ACC112 (cell line): ENCODE measurements around the gene FCN3.

ENCODE experiments used
- H2AFZ ChIP-seq: fragments of 200-600 bp; sonication (generic); one replicate; pipeline ENCODE4 v1.6.0; 2017; ENCODE audit warnings: antibody characterized with exemption, low read length; ENCODE audit not compliant: unreplicated experiment
- H3K27ac ChIP-seq: fragments of 200-600 bp; sonication (generic); 2 replicates; pipeline ENCODE4 v1.5.1; 2014; ENCODE audit warnings: low read depth, mild to moderate bottlenecking, antibody characterized with exemption, low read length, moderate library complexity
- H3K27me3 ChIP-seq: fragments of 200-600 bp; sonication (generic); 2 replicates; pipeline ENCODE4 v1.6.1; 2014; ENCODE audit warnings: mild to moderate bottlenecking, antibody characterized with exemption, low read length, moderate library complexity, mixed read lengths; ENCODE audit not compliant: insufficient read depth
- H3K36me3 ChIP-seq: fragments of 200-600 bp; sonication (generic); 2 replicates; pipeline ENCODE4 v1.6.1; 2016; ENCODE audit warnings: mild to moderate bottlenecking, antibody characterized with exemption, low read length, moderate library complexity, mixed read lengths; ENCODE audit not compliant: insufficient read depth
- H3K4me1 ChIP-seq: fragments of 200-600 bp; sonication (generic); one replicate; pipeline ENCODE4 v1.6.1; 2016; ENCODE audit warnings: low read length, mixed read lengths; ENCODE audit not compliant: insufficient read depth, unreplicated experiment, control insufficient read depth
- H3K4me3 ChIP-seq: fragments of 200-600 bp; sonication (generic); 2 replicates; pipeline ENCODE4 v1.5.1; 2014; ENCODE audit warnings: mild to moderate bottlenecking, low read depth, low read length
- H3K79me2 ChIP-seq: fragments of 200-600 bp; sonication (generic); one replicate; pipeline ENCODE4 v1.6.0; 2016; ENCODE audit warnings: low read length; ENCODE audit not compliant: control insufficient read depth, unreplicated experiment, insufficient read depth

FCN3 gene

DNA sequence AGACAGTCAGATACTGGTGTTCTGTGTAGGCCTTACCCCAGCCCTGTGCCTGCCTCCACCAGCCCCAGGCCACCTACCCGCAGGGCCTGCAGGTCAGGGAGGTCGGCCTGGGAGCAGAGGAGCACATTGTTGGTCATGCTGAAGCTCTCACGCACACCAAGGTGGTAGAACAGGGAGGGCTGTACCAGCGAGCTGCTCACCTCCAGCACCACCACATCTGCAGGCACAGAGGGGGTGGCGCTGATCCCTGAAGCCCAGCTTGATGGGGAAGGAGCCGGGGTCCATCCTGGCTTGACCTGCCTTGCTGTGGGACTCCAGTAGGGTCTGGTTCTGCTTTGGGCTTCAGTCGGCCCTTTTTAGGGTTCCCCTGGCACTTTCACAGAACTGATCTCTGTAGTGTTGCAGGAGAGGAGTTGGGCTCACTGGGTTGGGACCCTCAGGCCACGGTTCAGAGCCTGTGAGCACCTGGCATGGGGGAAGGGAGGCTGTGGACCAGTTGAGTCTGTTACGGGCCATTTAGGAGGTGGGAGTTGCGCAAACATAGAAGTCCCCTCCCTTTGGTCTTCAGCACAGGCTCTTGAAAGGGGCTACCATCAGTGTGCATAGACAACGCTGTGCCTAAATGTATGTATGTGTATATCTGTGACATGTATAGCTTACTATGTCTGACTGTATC is 9.8 kb downstream of the FCN3 start:
- Histone ChIP-seq H3K4me1 (peaks cover 17% of the 10 kb centered on the region), H3K27me3 (no peaks in the 10 kb centered on the region), H2AFZ (peak overlapping the region; percentile 83), H3K36me3 (no peaks in the 10 kb centered on the region; the same call in 1 of the 2 replicates), H3K4me3 (peak overlapping the region; percentile 99), H3K79me2 (peaks cover 7% of the 10 kb centered on the region), H3K27ac (peak overlapping the region; percentile 96)

DNA sequence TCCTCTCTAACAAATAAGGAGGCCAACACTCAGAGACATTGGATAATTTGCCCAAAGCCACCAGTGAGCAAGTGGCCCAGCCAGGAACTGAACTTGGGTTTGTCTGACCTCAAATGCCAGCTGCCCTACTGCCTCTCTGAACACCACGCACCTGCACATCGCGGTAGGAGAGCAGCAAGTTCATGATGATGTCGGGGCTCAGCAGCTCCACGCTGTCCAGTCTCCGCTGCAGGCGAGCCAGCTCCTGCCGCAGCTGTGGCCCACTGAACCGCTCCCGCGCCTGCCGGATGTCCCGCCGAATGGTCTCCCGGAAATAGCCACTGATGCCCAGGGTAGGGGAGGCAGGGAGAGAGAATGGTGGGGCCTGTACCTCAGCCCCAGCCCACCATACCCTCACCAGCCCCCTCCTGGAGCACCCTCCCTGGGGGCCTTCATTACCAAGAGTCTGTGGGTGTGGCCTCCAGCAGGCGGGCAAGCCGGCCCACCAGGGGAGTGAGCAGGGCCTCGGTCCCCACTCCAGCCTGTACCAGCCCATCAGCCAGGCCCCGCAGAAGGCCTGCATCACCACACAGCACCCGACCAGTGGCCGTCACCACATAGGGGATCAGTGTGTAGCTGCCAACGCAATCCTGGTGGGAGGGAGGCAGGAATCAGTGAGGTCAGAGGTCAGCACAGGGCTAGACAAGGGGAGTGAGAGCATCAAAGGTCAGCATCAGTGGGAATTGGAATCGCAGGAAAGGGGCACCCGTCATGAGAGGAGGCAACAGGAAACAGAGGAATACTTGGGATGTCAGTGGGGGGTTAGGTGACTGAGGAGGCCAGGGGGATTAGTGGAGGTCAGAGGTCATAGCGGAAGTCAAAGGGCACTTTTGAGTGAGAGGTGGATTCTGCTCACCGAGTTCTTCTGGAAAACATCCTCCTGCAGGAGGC is 10.6 kb downstream of the FCN3 start:
- Histone ChIP-seq H3K4me3 (no peak overlapping the region; the same call in 1 of the 2 replicates), H3K79me2 (peaks cover 7% of the 10 kb centered on the region), H3K27ac (no peak overlapping the region), H3K4me1 (peaks cover 17% of the 10 kb centered on the region), H3K36me3 (no peaks in the 10 kb centered on the region; the same call in 1 of the 2 replicates), H3K27me3 (no peaks in the 10 kb centered on the region), H2AFZ (no peak overlapping the region)

DNA sequence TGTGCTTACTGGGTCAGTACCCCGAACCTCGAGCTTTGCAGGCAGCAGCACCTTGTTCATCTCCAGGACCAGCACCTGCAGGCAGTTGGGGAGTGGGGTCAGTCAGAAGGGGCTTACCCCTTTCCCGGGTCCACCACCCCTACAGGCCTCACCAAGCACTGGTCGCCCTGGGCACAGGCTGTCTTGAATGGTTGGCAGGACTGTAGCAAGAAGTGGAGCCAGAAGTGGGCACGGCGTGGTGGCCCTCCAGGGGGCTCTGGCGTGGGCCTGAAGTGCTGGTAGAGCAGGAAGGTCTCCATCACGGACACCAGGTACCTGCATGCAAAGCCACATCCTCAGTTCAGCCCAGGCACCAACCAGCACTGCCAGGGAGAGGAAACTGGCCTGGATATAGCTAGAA is 13.1 kb downstream of the FCN3 start:
- H3K36me3 ChIP-seq = peaks cover 5% of the 10 kb centered on the region; the same call in 1 of the 2 replicates
- H3K27ac ChIP-seq = no peak overlapping the region
- peaks cover 7% of the 10 kb centered on the region for H3K79me2 ChIP-seq
- peaks cover 8% of the 10 kb centered on the region for H3K4me1 ChIP-seq
- no peak overlapping the region for H3K4me3 ChIP-seq
- no peak overlapping the region for H2AFZ ChIP-seq
- H3K27me3 ChIP-seq = no peaks in the 10 kb centered on the region

DNA sequence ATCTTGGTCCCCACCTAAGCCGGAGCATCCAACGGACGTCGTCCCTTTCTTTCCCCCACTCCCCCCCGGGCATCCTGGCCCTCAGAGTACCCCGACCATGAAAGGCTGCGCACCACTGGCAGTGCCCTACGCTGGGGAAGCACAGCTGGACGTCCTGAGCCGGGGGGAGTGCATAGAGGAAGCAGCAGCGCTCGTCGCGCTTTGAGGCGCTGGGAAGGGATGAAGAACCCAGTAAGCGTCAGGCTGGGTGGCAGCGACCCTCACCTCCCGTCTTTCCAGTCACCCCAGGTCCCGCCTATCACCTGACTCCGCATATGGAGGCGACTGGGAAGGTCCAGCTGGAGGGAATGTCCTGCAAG is 13.6 kb downstream of the FCN3 start:
- Histone ChIP-seq H3K4me3 (no peak overlapping the region), H3K27me3 (no peaks in the 10 kb centered on the region), H3K36me3 (peaks cover 5% of the 10 kb centered on the region; the same call in 1 of the 2 replicates), H2AFZ (no peak overlapping the region), H3K79me2 (peaks cover 7% of the 10 kb centered on the region), H3K27ac (no peak overlapping the region), H3K4me1 (peaks cover 8% of the 10 kb centered on the region)

DNA sequence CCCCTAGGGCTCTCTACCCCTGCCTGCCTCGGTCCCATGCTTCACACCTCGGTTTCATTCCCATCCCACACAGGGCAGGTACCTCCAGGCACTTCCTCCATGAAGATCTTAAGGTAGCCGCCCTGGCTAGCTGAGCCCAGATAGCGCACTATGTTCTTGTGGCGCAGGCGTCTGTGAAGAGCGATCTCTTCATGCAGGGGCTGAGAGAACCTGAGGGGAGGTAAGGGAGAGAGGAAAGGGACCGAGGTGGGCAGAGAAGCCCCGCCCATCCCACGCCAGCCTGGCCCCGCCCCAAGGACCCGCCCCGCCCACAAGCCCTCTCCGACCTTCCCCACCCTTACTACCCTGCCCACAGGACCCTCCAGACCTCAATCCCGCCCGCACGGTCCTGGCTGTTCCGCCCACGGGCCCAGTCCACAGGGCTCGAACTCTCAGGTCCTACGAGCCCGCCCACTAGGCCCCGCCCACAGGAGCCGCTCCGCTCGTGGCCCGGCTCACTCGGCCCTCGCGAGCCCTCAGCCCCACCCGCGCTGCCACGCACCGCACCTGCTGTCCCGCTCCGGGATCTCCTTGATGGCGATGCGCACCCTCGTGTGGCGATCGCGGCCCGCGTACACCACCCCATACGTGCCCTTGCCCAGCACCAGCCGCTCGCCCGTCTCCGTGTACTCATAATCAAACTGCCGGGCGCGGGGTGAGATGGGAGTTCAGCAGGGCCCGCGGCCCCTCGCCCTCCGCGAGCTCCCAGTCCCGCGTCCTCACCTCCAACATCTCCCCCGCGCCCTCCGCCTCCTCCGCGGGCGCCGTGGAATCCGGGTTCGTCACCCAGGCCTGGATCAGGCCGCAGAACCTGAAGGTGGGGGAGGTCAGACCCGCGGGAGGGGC is 14.2 kb downstream of the FCN3 start:
- Histone ChIP-seq H3K4me1 (peaks cover 8% of the 10 kb centered on the region), H3K36me3 (peaks cover 7% of the 10 kb centered on the region; the same call in 1 of the 2 replicates), H3K27ac (no peak overlapping the region), H3K4me3 (no peak overlapping the region), H3K27me3 (no peaks in the 10 kb centered on the region), H3K79me2 (peaks cover 7% of the 10 kb centered on the region), H2AFZ (no peak overlapping the region)

DNA sequence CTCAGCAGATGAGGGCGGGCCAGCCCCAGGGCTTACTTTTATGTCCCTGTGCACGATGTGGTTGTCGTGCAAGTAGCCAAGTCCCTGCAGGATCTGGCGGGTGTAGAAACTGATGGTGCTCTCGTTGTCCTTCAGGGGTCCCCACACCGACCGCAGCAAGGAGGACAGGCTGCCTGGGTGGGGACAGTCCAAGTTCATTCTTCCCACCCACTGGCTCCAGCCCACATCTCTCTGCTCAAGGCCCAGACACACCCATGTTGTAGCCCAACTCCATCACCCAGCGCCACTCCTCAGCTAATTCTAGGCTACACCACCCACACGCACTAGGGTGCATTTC is 14.8 kb downstream of the FCN3 start:
- Histone ChIP-seq H3K27ac (no peak overlapping the region), H2AFZ (no peak overlapping the region)

DNA sequence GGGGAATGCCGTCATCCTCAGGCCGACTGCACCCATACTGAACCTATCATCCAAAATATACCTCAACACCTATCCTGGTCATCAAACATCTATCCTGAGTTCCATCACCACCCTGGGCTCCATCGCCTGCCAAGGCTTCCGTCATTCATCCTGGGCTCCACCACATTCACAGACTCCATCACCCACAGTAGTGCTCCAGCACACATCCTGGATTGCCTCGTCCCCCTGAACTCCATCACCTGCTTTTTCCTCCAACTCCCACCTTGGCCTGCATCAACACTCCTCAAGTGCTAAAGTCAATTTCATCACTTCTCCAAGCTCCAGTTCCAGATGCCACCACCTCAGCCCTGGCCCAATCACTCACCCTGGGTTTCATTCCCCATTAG is 15.7 kb downstream of the FCN3 start:
- H3K27ac ChIP-seq = no peak overlapping the region
- no peaks in the 10 kb centered on the region for H3K79me2 ChIP-seq

More for the DNA sequence above, 14.8 kb downstream of the FCN3 start:
- Histone ChIP-seq H3K4me3 (no peak overlapping the region), H3K79me2 (peaks cover 4% of the 10 kb centered on the region), H3K4me1 (peaks cover 2% of the 10 kb centered on the region), H3K36me3 (peaks cover 7% of the 10 kb centered on the region; the same call in 1 of the 2 replicates), H3K27me3 (no peaks in the 10 kb centered on the region)

DNA sequence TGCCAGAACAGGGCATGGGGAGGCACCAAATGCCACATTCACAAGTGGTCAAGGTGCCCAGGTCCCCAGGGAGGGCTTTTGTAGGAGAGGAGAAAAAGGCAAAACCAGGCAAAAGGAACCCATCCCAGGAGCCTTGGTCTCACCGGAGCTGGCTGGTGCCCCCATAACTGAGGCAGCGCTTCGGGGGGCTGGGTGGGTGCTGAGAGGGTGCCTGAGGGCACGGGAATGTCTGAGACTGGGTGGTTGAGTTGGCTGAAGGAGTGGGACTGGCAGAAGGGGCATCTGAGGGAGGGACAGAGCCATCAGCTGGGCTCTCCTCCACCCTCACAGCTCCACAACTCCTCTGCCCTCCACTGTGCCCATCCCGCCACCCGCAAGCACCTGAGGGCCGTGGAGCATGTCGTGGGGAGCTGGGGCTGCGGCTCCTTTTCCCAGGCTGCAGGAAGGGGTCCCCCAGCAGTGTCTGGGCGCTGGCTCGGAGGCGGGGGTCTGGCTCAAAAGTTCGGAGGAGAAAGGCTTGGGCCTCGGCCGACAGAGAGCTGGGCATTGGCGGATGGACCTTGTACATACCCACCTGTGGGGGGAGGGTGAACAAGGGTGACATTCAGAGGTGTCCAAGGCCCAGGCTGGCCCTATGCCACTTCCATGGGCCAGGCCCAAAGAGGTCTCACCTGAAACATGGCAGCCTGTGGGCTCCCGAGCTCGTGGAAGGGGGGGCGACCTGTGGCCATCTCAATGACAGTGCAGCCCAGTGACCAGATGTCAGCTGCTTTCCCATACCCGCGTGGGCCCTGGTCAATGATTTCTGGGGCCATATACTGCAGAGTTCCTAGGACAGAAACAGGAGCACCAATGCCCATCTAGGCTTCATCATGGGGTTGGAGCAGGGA is 16.3 kb downstream of the FCN3 start:
- H2AFZ ChIP-seq = no peak overlapping the region

More for the DNA sequence above, 15.7 kb downstream of the FCN3 start:
- Histone ChIP-seq H3K36me3 (peaks cover 7% of the 10 kb centered on the region; the same call in 1 of the 2 replicates), H2AFZ (no peak overlapping the region), H3K4me1 (no peaks in the 10 kb centered on the region), H3K4me3 (no peak overlapping the region), H3K27me3 (no peaks in the 10 kb centered on the region)

DNA sequence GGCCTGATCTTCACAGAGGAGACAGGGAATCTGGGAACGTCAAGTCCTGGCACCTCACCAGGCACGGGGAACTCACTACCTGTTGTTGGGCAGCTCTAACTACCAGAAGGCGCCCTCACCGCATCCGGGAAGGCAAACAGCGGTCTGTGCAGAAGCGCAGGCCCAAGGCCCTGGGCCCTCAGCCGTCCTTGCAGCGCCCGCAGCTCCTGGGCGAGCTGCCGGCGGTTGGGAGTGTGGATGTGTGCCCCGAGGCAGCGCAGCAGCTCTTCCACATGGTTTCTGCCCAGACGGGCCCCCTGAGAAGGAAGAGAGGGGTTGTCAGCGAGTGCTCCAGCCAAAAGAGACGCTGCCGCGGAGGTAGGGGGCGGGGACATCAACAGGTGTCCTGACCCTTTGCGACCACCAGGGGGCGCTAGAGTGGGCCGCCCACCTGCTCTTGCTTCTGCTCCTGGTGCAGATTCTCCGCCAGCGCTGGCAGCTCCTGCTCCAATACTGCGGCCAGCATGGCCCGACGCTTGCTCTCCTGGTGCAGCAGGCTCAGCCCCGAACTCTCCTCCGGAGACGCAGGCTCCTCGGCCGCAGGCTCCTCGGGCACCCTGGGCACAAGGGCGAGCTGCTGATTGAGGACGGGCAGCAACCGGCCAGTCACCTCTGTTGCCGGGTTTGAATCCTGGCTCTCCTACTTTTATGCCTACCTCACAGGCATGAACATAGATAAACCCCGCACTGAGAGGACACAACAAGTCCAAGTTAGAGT is 17.2 kb downstream of the FCN3 start:
- Histone ChIP-seq H3K4me3 (no peak overlapping the region), H3K36me3 (peaks cover 7% of the 10 kb centered on the region; the same call in 1 of the 2 replicates), H3K4me1 (no peaks in the 10 kb centered on the region), H2AFZ (no peak overlapping the region), H3K27me3 (no peaks in the 10 kb centered on the region), H3K27ac (no peak overlapping the region), H3K79me2 (no peaks in the 10 kb centered on the region)

More for the DNA sequence above, 16.3 kb downstream of the FCN3 start:
- no peak overlapping the region for H3K27ac ChIP-seq
- H3K4me3 ChIP-seq = no peak overlapping the region
- no peaks in the 10 kb centered on the region for H3K4me1 ChIP-seq
- peaks cover 7% of the 10 kb centered on the region; the same call in 1 of the 2 replicates for H3K36me3 ChIP-seq
- H3K79me2 ChIP-seq = no peaks in the 10 kb centered on the region
- H3K27me3 ChIP-seq = no peaks in the 10 kb centered on the region
